CD14-positive monocyte (primary cell): Measurements from ENCODE around the gene LST1. TPM values are rescaled to one million over a fixed set of nuclear protein-coding genes. Genes with fewer than 3 reads are reported as not detected.

ENCODE experiments used
- DNase-seq, 3 donors: peaks; one replicate each; pipeline ENCODE4 v3.0.0-alpha.2; 2011 to 2022
- H2AFZ ChIP-seq: 2 replicates; pipeline ENCODE4 v1.6.0; 2012; ENCODE audit warnings: mild to moderate bottlenecking, low read depth, low read length, inconsistent platforms; ENCODE audit not compliant: insufficient read depth, poor library complexity, severe bottlenecking
- H3K27ac ChIP-seq, 2 donors: 1 replicate in 1 of 2; 2 replicates in 1 of 2; pipeline ENCODE4 v1.5.1; 2012 to 2013; ENCODE audit warnings: low read length in 2 of 2, control low read depth in 1 of 2, inconsistent platforms in 1 of 2, low read depth in 1 of 2, mild to moderate bottlenecking in 1 of 2
- H3K27me3 ChIP-seq, 2 donors: one replicate each; pipeline versions ENCODE4 v1.6.0 to v1.6.1; 2011 to 2013; ENCODE audit warnings: low read length in 2 of 2; ENCODE audit not compliant: control insufficient read depth in 2 of 2, insufficient read depth in 2 of 2
- H3K36me3 ChIP-seq, 2 donors: replicated peaks in 1 of 2; 1 replicate in 1 of 2; 2 replicates in 1 of 2; pipeline versions ENCODE4 v1.5.1 to v1.6.1; 2012 to 2013; ENCODE audit warnings: low read length in 2 of 2, control low read depth in 1 of 2, inconsistent platforms in 1 of 2, mild to moderate bottlenecking in 1 of 2; ENCODE audit not compliant: insufficient read depth in 2 of 2, control insufficient read depth in 1 of 2
- H3K4me1 ChIP-seq, 2 donors: 1 replicate in 1 of 2; 2 replicates in 1 of 2; pipeline versions ENCODE4 v1.5.1 to v1.6.1; 2012 to 2013; ENCODE audit warnings: low read length in 2 of 2, control low read depth in 1 of 2, inconsistent platforms in 1 of 2, mild to moderate bottlenecking in 1 of 2, moderate library complexity in 1 of 2; ENCODE audit not compliant: insufficient read depth in 2 of 2, control insufficient read depth in 1 of 2
- H3K4me2 ChIP-seq: replicated peaks from 2 replicates; pipeline ENCODE3; 2012; ENCODE audit warnings: low read length, moderate library complexity, mild to moderate bottlenecking; ENCODE audit not compliant: poor library complexity, severe bottlenecking; ENCODE audit errors: extremely low read depth
- H3K4me3 ChIP-seq, 3 experiments: fragments of 200-600 bp in 1 of 3; sonication (generic) in 1 of 3; replicated peaks in 1 of 3; 1 replicate in 2 of 3; 2 replicates in 1 of 3; pipeline ENCODE4 v1.5.1; 2011 to 2013; ENCODE audit warnings: low read length in 3 of 3, mild to moderate bottlenecking in 3 of 3, control low read depth in 2 of 3, low read depth in 2 of 3, inconsistent platforms in 1 of 3, moderate library complexity in 1 of 3
- H3K79me2 ChIP-seq: 2 replicates; pipeline ENCODE4 v1.6.0; 2012; ENCODE audit warnings: mild to moderate bottlenecking, control low read depth, inconsistent platforms, low read length, moderate library complexity; ENCODE audit not compliant: insufficient read depth
- H3K9ac ChIP-seq: 2 replicates; pipeline ENCODE4 v1.6.0; 2017; ENCODE audit warnings: low read length, mild to moderate bottlenecking; ENCODE audit not compliant: insufficient read depth, poor library complexity, severe bottlenecking
- H3K9me3 ChIP-seq, 2 donors: replicated peaks in 1 of 2; 1 replicate in 1 of 2; 2 replicates in 1 of 2; pipeline versions ENCODE4 v1.5.1 to v1.6.1; 2012 to 2013; ENCODE audit warnings: low read length in 2 of 2, control low read depth in 1 of 2; ENCODE audit not compliant: control insufficient read depth in 1 of 2, insufficient read depth in 1 of 2
- H4K20me1 ChIP-seq: 2 replicates; pipeline ENCODE4 v1.6.0; 2012; ENCODE audit warnings: mild to moderate bottlenecking, low read length, control low read depth, moderate library complexity; ENCODE audit not compliant: insufficient read depth
- H3K27ac Mint-ChIP-seq, 7 donors: one replicate each; pipeline ENCODE4 v1.8.0; 2020; ENCODE audit warnings: mild to moderate bottlenecking in 7 of 7, mixed read lengths in 7 of 7, moderate library complexity in 6 of 7, inconsistent platforms in 2 of 7
- H3K27me3 Mint-ChIP-seq, 3 donors: one replicate each; pipeline ENCODE4 v1.8.0; 2021 to 2022; ENCODE audit warnings: low read depth in 3 of 3, mild to moderate bottlenecking in 3 of 3, mixed read lengths in 3 of 3, moderate library complexity in 3 of 3, inconsistent platforms in 1 of 3
- H3K36me3 Mint-ChIP-seq, 2 donors: one replicate each; pipeline ENCODE4 v1.8.0; 2020; ENCODE audit warnings: mixed read lengths in 2 of 2, inconsistent platforms in 1 of 2, mild to moderate bottlenecking in 1 of 2
- H3K4me1 Mint-ChIP-seq: one replicate; pipeline ENCODE4 v1.8.0; 2020; ENCODE audit warnings: mild to moderate bottlenecking, mixed read lengths
- H3K4me3 Mint-ChIP-seq, 2 donors: one replicate each; pipeline ENCODE4 v1.8.0; 2020; ENCODE audit warnings: mild to moderate bottlenecking in 2 of 2, mixed read lengths in 2 of 2, moderate library complexity in 1 of 2
- H3K9me3 Mint-ChIP-seq, 7 donors: one replicate each; pipeline ENCODE4 v1.8.0; 2020 to 2022; ENCODE audit warnings: mixed read lengths in 7 of 7, mild to moderate bottlenecking in 6 of 7, moderate library complexity in 6 of 7, inconsistent platforms in 2 of 7
- CTCF ChIP-seq: fragments of 200-600 bp; IDR thresholded peaks from one replicate; pipeline ENCODE4 v1.8.0; 2022; ENCODE audit warnings: antibody characterized with exemption, mild to moderate bottlenecking
- WGBS: methylation state at CpG from one replicate; pipeline ENCODE4 v1.1.5; 2013; ENCODE audit warnings: missing lambda C conversion rate; ENCODE audit not compliant: insufficient coverage; 5-methylcytosine and 5-hydroxymethylcytosine counted together
- intact Hi-C, 2 donors: fragments of 100-400 bp; cut with micrococcal nuclease; formaldehyde crosslinking; loops; one replicate each; pipeline versions ENCODE4 v1.15.0 to v1.15.1; 2023
- polyA minus RNA-seq: library from RNA; depleted of rRNA, polyadenylated mRNA; stranded (reverse); fragments of >200 nt; gene quantifications from 2 replicates; pipeline ENCODE4 v1.2.3, GENCODE V29; 2012
- polyA plus RNA-seq, 3 donors: library from polyadenylated mRNA; depleted of rRNA in 1 of 3; unstranded in 2 of 3; stranded (reverse) in 1 of 3; fragments of 300-500 nt in 2 of 3; fragments of >200 nt in 1 of 3; fragmentation: Illumina TruSeq in 2 of 3; gene quantifications; 1 replicate in 2 of 3; 2 replicates in 1 of 3; pipeline ENCODE4 v1.2.3, GENCODE V29; 2012 to 2021
- total RNA-seq, 12 experiments: library from RNA in 1 of 12; stranded (reverse) in 1 of 12; fragments of 120-200 nt in 1 of 12; gene quantifications; one replicate each; pipeline ENCODE4 v1.2.4 and lab custom pipeline; 2013 to 2026; ENCODE audit warnings: mixed read lengths in 6 of 12, inconsistent platforms in 1 of 12

Gene LST1
- 1,377 TPM for total RNA-seq (2013)
- polyA plus RNA-seq (1,000 to 10,000 TPM; 1,103 to 1,584 (median 1,202) TPM), polyA minus RNA-seq (533 and 772 TPM in 2 replicates), total RNA-seq (lab: John Stamatoyannopoulos, UW) (50.4 to 275 (median 215) reads per million in 11 experiments)

DNA sequence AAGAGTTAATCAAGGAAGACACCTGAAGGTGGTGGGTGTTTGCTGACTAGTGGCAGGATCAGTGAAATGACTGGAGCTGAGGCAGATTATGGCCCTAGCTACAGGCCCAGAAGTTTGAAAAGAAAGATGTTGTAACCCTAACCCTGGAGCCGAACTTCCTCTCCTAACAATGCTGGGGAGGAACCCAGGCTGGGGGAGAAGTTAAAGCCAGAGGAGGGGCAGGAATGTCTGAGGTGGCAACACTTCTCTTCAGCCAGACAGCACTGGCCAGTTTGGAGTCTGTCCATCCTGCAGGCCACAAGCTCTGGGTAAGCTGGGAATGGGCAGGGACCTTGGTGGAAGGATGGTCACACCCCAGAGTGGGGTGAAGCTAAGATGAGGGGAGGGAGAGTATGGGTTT, at the start of gene LST1:
Gene LST1, plus strand, starts transcription at position 270 of the 400 bp plus-strand sequence. CDS start 1,023 bp downstream, outside the sequence.
- Histone ChIP-seq H3K4me1 (peaks cover 74 to 88% of the 10 kb centered on the region in 2 donors), H3K4me3 (peak within 1 kb of the TSS; percentile 61 to 98 (median 92)), H3K9ac (peak within 1 kb of the TSS; percentile 73), H3K27me3 (no peaks in the 10 kb centered on the region), H3K27ac (peak within 1 kb of the TSS; percentile 80 to 85), H3K79me2 (peaks cover 73% of the 10 kb centered on the region), H3K36me3 (peaks cover 12 to 22% of the 10 kb centered on the region in 2 donors), H4K20me1 (peaks cover 29% of the 10 kb centered on the region), H2AFZ (peak within 1 kb of the TSS; percentile 38), H3K9me3 (no peaks in the 10 kb centered on the region), H3K4me2 (peak within 1 kb of the TSS; percentile 99)
- peaks cover 0 to 4% (median 0%) of the 10 kb centered on the region in 7 donors for H3K9me3 Mint-ChIP-seq
- peaks cover 87% of the 10 kb centered on the region for H3K4me1 Mint-ChIP-seq
- peaks cover 0 to 4% (median 3%) of the 10 kb centered on the region in 3 donors for H3K27me3 Mint-ChIP-seq
- H3K27ac Mint-ChIP-seq = peak within 1 kb of the TSS; percentile 84 to 97 (median 95)
- peak within 1 kb of the TSS; percentile 97 to 98 for H3K4me3 Mint-ChIP-seq
- intact Hi-C loops = loop anchor here in 1 of 2 donors (2.0 kb wide), 1 partner anchor 27 kb away; no protein-coding TSS in a partner anchor
- DNase-seq = peak; percentile 71 to 87 (median 84)
- WGBS = no CpG with 5 or more reads among the region's 1 CpG
- H3K36me3 Mint-ChIP-seq = peaks cover 31 to 33% of the 10 kb centered on the region in 2 donors
- no peak for TF ChIP-seq CTCF

DNA sequence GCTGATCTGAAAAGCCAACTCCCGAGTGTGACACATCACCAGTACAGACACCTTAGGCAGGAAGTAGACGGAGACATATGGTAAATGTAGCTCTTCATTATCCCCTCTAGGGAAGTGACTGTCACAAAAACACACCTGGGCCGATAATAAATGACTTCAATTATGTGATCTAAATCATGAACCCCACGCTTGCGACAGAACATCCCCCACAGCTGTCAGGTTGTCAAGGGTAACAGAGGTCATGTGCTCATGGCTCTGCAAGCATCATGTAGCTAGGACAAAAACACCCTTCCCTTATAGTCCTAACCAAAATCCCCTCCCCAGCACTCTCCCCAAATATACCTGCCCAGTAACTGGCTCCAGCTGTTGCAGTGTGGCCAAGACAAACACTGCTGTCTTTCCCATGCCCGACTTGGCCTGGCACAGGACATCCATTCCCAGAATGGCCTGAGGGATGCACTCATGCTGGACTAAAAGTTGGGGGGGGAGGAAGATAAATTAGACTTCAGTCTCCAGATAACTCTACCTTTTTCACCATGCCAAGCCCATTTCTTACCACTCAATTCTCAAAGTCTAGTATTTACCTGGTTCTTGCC, 47.2 kb upstream of the LST1 start:
- Histone ChIP-seq H3K36me3 (peaks cover 63 to 65% of the 10 kb centered on the region in 2 donors), H3K4me1 (peaks cover 32 to 38% of the 10 kb centered on the region in 2 donors), H3K27me3 (no peaks in the 10 kb centered on the region), H3K27ac (peak overlapping the region in 1 of 2 donors; percentile 97), H3K9ac (peak overlapping the region; percentile 90), H4K20me1 (peaks cover 72% of the 10 kb centered on the region), H2AFZ (no peak overlapping the region), H3K79me2 (peaks cover 95% of the 10 kb centered on the region), H3K9me3 (no peaks in the 10 kb centered on the region), H3K4me3 (peak overlapping the region in 1 of 3 experiments; percentile 95), H3K4me2 (peak overlapping the region; percentile 97)
- intact Hi-C loops = no loop called here
- Mint-ChIP-seq H3K36me3 (peaks cover 60 to 66% of the 10 kb centered on the region in 2 donors), H3K9me3 (peaks cover 0 to 2% (median 0%) of the 10 kb centered on the region in 7 donors), H3K27ac (peak overlapping the region in 5 of 7 donors; percentile 29 to 66 (median 41)), H3K4me1 (peaks cover 36% of the 10 kb centered on the region), H3K4me3 (peak overlapping the region in 1 of 2 donors; percentile 23), H3K27me3 (no peaks in the 10 kb centered on the region)
- no peak for TF ChIP-seq CTCF
- DNase-seq = no peak
- 81% methylated on average over 4 of the region's 6 CpGs for WGBS
